Measurements from ENCODE around the gene PLEKHG4.

Gene PLEKHG4

GRCh38 chr16:67259705-67260104 lies 19.6 kb upstream of the PLEKHG4 start:
- DNase-seq (ENCODE audit: low read depth): no peak
- no peak for TF ChIP-seq CTCF (conservative IDR thresholded peaks at IDR 0.05; ENCODE audit: low read depth, low read length)
- no peak overlapping the region for H3K4me3 ChIP-seq (ENCODE audit: low read length)

GRCh38 chr16:67260426-67261063 lies 18.8 kb upstream of the PLEKHG4 start:
- peak; percentile 83 for TF ChIP-seq CTCF (conservative IDR thresholded peaks at IDR 0.05; ENCODE audit: low read depth, low read length)
- no peak for DNase-seq (ENCODE audit: low read depth)

GRCh38 chr16:67263201-67263600 lies 16.1 kb upstream of the PLEKHG4 start:
- no peak for DNase-seq (ENCODE audit: low read depth)
- TF ChIP-seq CTCF (conservative IDR thresholded peaks at IDR 0.05; ENCODE audit: low read depth, low read length): no peak
- no peak overlapping the region for H3K4me3 ChIP-seq (ENCODE audit: low read length)

More at GRCh38 chr16:67260426-67261063, 18.8 kb upstream of the PLEKHG4 start:
- no peak overlapping the region for H3K4me3 ChIP-seq (ENCODE audit: low read length)

- peak; percentile 16 for TF ChIP-seq CTCF (conservative IDR thresholded peaks at IDR 0.05; ENCODE audit: low read depth, low read length)
- no peak overlapping the region for H3K4me3 ChIP-seq (ENCODE audit: low read length)
- DNase-seq (ENCODE audit: low read depth): no peak
Observed at GRCh38 chr16:67264277-67264676, 15.1 kb upstream of the PLEKHG4 start.

- H3K4me3 ChIP-seq (ENCODE audit: low read length): no peak overlapping the region
- TF ChIP-seq CTCF (conservative IDR thresholded peaks at IDR 0.05; ENCODE audit: low read depth, low read length): no peak
- no peak for DNase-seq (ENCODE audit: low read depth)
Observed at GRCh38 chr16:67264866-67265265, 14.5 kb upstream of the PLEKHG4 start.

- DNase-seq (ENCODE audit: low read depth): no peak
- no peak overlapping the region for H3K4me3 ChIP-seq (ENCODE audit: low read length)
- no peak for TF ChIP-seq CTCF (conservative IDR thresholded peaks at IDR 0.05; ENCODE audit: low read depth, low read length)
Observed at GRCh38 chr16:67265834-67266233, 13.5 kb upstream of the PLEKHG4 start.

GRCh38 chr16:67268136-67268579 lies 11.2 kb upstream of the PLEKHG4 start:
- no peak for DNase-seq (ENCODE audit: low read depth)
- H3K4me3 ChIP-seq (ENCODE audit: low read length): no peak overlapping the region
- TF ChIP-seq CTCF (conservative IDR thresholded peaks at IDR 0.05; ENCODE audit: low read depth, low read length): no peak
